CD14-positive monocyte (primary cell): Measurements from ENCODE around the gene EPHB2. TPM values are rescaled to one million over a fixed set of nuclear protein-coding genes. Genes with fewer than 3 reads are reported as not detected.

ENCODE experiments used
- DNase-seq, 3 donors: peaks; one replicate each; pipeline ENCODE4 v3.0.0-alpha.2; 2011 to 2022
- H2AFZ ChIP-seq: 2 replicates; pipeline ENCODE4 v1.6.0; 2012; ENCODE audit warnings: mild to moderate bottlenecking, low read depth, low read length, inconsistent platforms; ENCODE audit not compliant: insufficient read depth, poor library complexity, severe bottlenecking
- H3K27ac ChIP-seq, 2 donors: 1 replicate in 1 of 2; 2 replicates in 1 of 2; pipeline ENCODE4 v1.5.1; 2012 to 2013; ENCODE audit warnings: low read length in 2 of 2, control low read depth in 1 of 2, inconsistent platforms in 1 of 2, low read depth in 1 of 2, mild to moderate bottlenecking in 1 of 2
- H3K27me3 ChIP-seq, 2 donors: one replicate each; pipeline versions ENCODE4 v1.6.0 to v1.6.1; 2011 to 2013; ENCODE audit warnings: low read length in 2 of 2; ENCODE audit not compliant: control insufficient read depth in 2 of 2, insufficient read depth in 2 of 2
- H3K36me3 ChIP-seq, 2 donors: replicated peaks in 1 of 2; 1 replicate in 1 of 2; 2 replicates in 1 of 2; pipeline versions ENCODE4 v1.5.1 to v1.6.1; 2012 to 2013; ENCODE audit warnings: low read length in 2 of 2, control low read depth in 1 of 2, inconsistent platforms in 1 of 2, mild to moderate bottlenecking in 1 of 2; ENCODE audit not compliant: insufficient read depth in 2 of 2, control insufficient read depth in 1 of 2
- H3K4me1 ChIP-seq, 2 donors: 1 replicate in 1 of 2; 2 replicates in 1 of 2; pipeline versions ENCODE4 v1.5.1 to v1.6.1; 2012 to 2013; ENCODE audit warnings: low read length in 2 of 2, control low read depth in 1 of 2, inconsistent platforms in 1 of 2, mild to moderate bottlenecking in 1 of 2, moderate library complexity in 1 of 2; ENCODE audit not compliant: insufficient read depth in 2 of 2, control insufficient read depth in 1 of 2
- H3K4me2 ChIP-seq: replicated peaks from 2 replicates; pipeline ENCODE3; 2012; ENCODE audit warnings: low read length, moderate library complexity, mild to moderate bottlenecking; ENCODE audit not compliant: poor library complexity, severe bottlenecking; ENCODE audit errors: extremely low read depth
- H3K4me3 ChIP-seq, 3 experiments: fragments of 200-600 bp in 1 of 3; sonication (generic) in 1 of 3; replicated peaks in 1 of 3; 1 replicate in 2 of 3; 2 replicates in 1 of 3; pipeline ENCODE4 v1.5.1; 2011 to 2013; ENCODE audit warnings: low read length in 3 of 3, mild to moderate bottlenecking in 3 of 3, control low read depth in 2 of 3, low read depth in 2 of 3, inconsistent platforms in 1 of 3, moderate library complexity in 1 of 3
- H3K79me2 ChIP-seq: 2 replicates; pipeline ENCODE4 v1.6.0; 2012; ENCODE audit warnings: mild to moderate bottlenecking, control low read depth, inconsistent platforms, low read length, moderate library complexity; ENCODE audit not compliant: insufficient read depth
- H3K9ac ChIP-seq: 2 replicates; pipeline ENCODE4 v1.6.0; 2017; ENCODE audit warnings: low read length, mild to moderate bottlenecking; ENCODE audit not compliant: insufficient read depth, poor library complexity, severe bottlenecking
- H3K9me3 ChIP-seq, 2 donors: replicated peaks in 1 of 2; 1 replicate in 1 of 2; 2 replicates in 1 of 2; pipeline versions ENCODE4 v1.5.1 to v1.6.1; 2012 to 2013; ENCODE audit warnings: low read length in 2 of 2, control low read depth in 1 of 2; ENCODE audit not compliant: control insufficient read depth in 1 of 2, insufficient read depth in 1 of 2
- H4K20me1 ChIP-seq: 2 replicates; pipeline ENCODE4 v1.6.0; 2012; ENCODE audit warnings: mild to moderate bottlenecking, low read length, control low read depth, moderate library complexity; ENCODE audit not compliant: insufficient read depth
- H3K27ac Mint-ChIP-seq, 7 donors: one replicate each; pipeline ENCODE4 v1.8.0; 2020; ENCODE audit warnings: mild to moderate bottlenecking in 7 of 7, mixed read lengths in 7 of 7, moderate library complexity in 6 of 7, inconsistent platforms in 2 of 7
- H3K27me3 Mint-ChIP-seq, 3 donors: one replicate each; pipeline ENCODE4 v1.8.0; 2021 to 2022; ENCODE audit warnings: low read depth in 3 of 3, mild to moderate bottlenecking in 3 of 3, mixed read lengths in 3 of 3, moderate library complexity in 3 of 3, inconsistent platforms in 1 of 3
- H3K36me3 Mint-ChIP-seq, 2 donors: one replicate each; pipeline ENCODE4 v1.8.0; 2020; ENCODE audit warnings: mixed read lengths in 2 of 2, inconsistent platforms in 1 of 2, mild to moderate bottlenecking in 1 of 2
- H3K4me1 Mint-ChIP-seq: one replicate; pipeline ENCODE4 v1.8.0; 2020; ENCODE audit warnings: mild to moderate bottlenecking, mixed read lengths
- H3K4me3 Mint-ChIP-seq, 2 donors: one replicate each; pipeline ENCODE4 v1.8.0; 2020; ENCODE audit warnings: mild to moderate bottlenecking in 2 of 2, mixed read lengths in 2 of 2, moderate library complexity in 1 of 2
- H3K9me3 Mint-ChIP-seq, 7 donors: one replicate each; pipeline ENCODE4 v1.8.0; 2020 to 2022; ENCODE audit warnings: mixed read lengths in 7 of 7, mild to moderate bottlenecking in 6 of 7, moderate library complexity in 6 of 7, inconsistent platforms in 2 of 7
- CTCF ChIP-seq: fragments of 200-600 bp; IDR thresholded peaks from one replicate; pipeline ENCODE4 v1.8.0; 2022; ENCODE audit warnings: antibody characterized with exemption, mild to moderate bottlenecking
- WGBS: methylation state at CpG from one replicate; pipeline ENCODE4 v1.1.5; 2013; ENCODE audit warnings: missing lambda C conversion rate; ENCODE audit not compliant: insufficient coverage; 5-methylcytosine and 5-hydroxymethylcytosine counted together
- intact Hi-C, 2 donors: fragments of 100-400 bp; cut with micrococcal nuclease; formaldehyde crosslinking; loops; one replicate each; pipeline versions ENCODE4 v1.15.0 to v1.15.1; 2023
- polyA plus RNA-seq, 3 donors: library from polyadenylated mRNA; depleted of rRNA in 1 of 3; unstranded in 2 of 3; stranded (reverse) in 1 of 3; fragments of 300-500 nt in 2 of 3; fragments of >200 nt in 1 of 3; fragmentation: Illumina TruSeq in 2 of 3; gene quantifications; 1 replicate in 2 of 3; 2 replicates in 1 of 3; pipeline ENCODE4 v1.2.3, GENCODE V29; 2012 to 2021

EPHB2 gene
- polyA plus RNA-seq, 3 donors: 2.9 to 5.6 (median 3.4) TPM

GRCh38 chr1:22967833-22968232, 257.2 kb downstream of the EPHB2 start:
- Mint-ChIP-seq H3K36me3 (no peaks in the 10 kb centered on the region), H3K27ac (no peak overlapping the region), H3K9me3 (peaks cover 2 to 6% (median 4%) of the 10 kb centered on the region in 7 donors), H3K27me3 (peaks cover 27 to 43% (median 31%) of the 10 kb centered on the region in 3 donors), H3K4me1 (no peaks in the 10 kb centered on the region), H3K4me3 (no peak overlapping the region)
- peaks cover 16 to 22% of the 10 kb centered on the region in 2 donors for H3K27me3 ChIP-seq
- H2AFZ ChIP-seq: no peak overlapping the region
- no peak overlapping the region for H3K4me2 ChIP-seq
- no peak overlapping the region for H3K4me3 ChIP-seq
- no peaks in the 10 kb centered on the region for H3K4me1 ChIP-seq
- H3K36me3 ChIP-seq: no peaks in the 10 kb centered on the region
- no peak for TF ChIP-seq CTCF
- H3K9me3 ChIP-seq: no peaks in the 10 kb centered on the region
- no peaks in the 10 kb centered on the region for H3K79me2 ChIP-seq
- no CpG with 5 or more reads among the region's 2 CpGs for WGBS
- intact Hi-C loops: no loop called here
- no peak for DNase-seq
- no peak overlapping the region for H3K27ac ChIP-seq
- H4K20me1 ChIP-seq: no peaks in the 10 kb centered on the region
- no peak overlapping the region for H3K9ac ChIP-seq

DNA sequence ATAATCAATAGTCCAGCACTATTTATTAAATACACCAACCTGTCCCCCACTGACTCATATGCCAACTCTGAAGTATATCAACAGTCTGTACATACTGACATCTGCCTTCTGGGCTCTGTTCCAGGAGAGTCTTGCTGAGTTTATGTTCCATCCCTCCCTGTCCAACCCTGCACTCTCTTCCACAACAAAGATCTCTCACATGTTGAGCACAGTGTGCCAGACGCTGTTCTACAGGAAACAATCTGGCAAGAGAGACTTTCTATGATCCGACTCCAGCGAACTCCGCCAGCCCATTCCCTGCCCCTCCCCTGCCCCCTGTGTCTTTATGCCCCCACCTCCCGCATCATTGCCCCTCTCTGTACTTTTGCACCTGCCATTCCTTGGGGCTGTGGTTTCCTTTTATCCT, 258.7 kb downstream of the EPHB2 start:
- no peaks in the 10 kb centered on the region for H3K4me1 ChIP-seq
- H3K79me2 ChIP-seq: no peaks in the 10 kb centered on the region
- H3K36me3 ChIP-seq: no peaks in the 10 kb centered on the region
- Mint-ChIP-seq H3K36me3 (no peaks in the 10 kb centered on the region), H3K9me3 (peaks cover 2 to 6% (median 4%) of the 10 kb centered on the region in 7 donors), H3K27me3 (peaks cover 27 to 45% (median 31%) of the 10 kb centered on the region in 3 donors), H3K4me3 (peak overlapping the region in 1 of 2 donors; percentile 39), H3K4me1 (no peaks in the 10 kb centered on the region), H3K27ac (no peak overlapping the region)
- no peak for TF ChIP-seq CTCF
- no peaks in the 10 kb centered on the region for H3K9me3 ChIP-seq
- intact Hi-C loops: no loop called here
- H3K27ac ChIP-seq: no peak overlapping the region
- WGBS: 15% methylated on average over 4 of the region's 5 CpGs
- no peaks in the 10 kb centered on the region for H4K20me1 ChIP-seq
- no peak for DNase-seq
- no peak overlapping the region for H3K4me3 ChIP-seq
- H3K4me2 ChIP-seq: no peak overlapping the region
- H2AFZ ChIP-seq: no peak overlapping the region
- H3K27me3 ChIP-seq: peaks cover 16 to 22% of the 10 kb centered on the region in 2 donors
- no peak overlapping the region for H3K9ac ChIP-seq
